ENCODE data around the gene CERCAM.

Gene CERCAM

GRCh38 chr9:128420651-128421481 lies at the start of gene CERCAM:
CERCAM (plus strand) TSS chr9:128420857; CDS start chr9:128420878, 21 bp downstream.
- peak; percentile 32 for DNase-seq (ENCODE audit: low spot score)

- no peak for DNase-seq (ENCODE audit: low spot score)
Observed at GRCh38 chr9:128371630-128372117, 49.0 kb upstream of the CERCAM start.

GRCh38 chr9:128372188-128372641 lies 48.4 kb upstream of the CERCAM start:
- DNase-seq (ENCODE audit: low spot score), result no peak

- DNase-seq (ENCODE audit: low spot score), result no peak
Observed at GRCh38 chr9:128372784-128373183, 47.9 kb upstream of the CERCAM start.

- no peak for DNase-seq (ENCODE audit: low spot score)
Observed at GRCh38 chr9:128374221-128374675, 46.4 kb upstream of the CERCAM start.

- DNase-seq (ENCODE audit: low spot score), result no peak
Observed at GRCh38 chr9:128375865-128376264, 44.8 kb upstream of the CERCAM start.

- no peak for DNase-seq (ENCODE audit: low spot score)
Observed at GRCh38 chr9:128382261-128382660, 38.4 kb upstream of the CERCAM start.

- DNase-seq (ENCODE audit: low spot score), result no peak
Observed at GRCh38 chr9:128383007-128383753, 37.5 kb upstream of the CERCAM start.

- no peak for DNase-seq (ENCODE audit: low spot score)
Observed at GRCh38 chr9:128383791-128384190, 36.9 kb upstream of the CERCAM start.

- DNase-seq (ENCODE audit: low spot score), result no peak
Observed at GRCh38 chr9:128384801-128385495, 35.7 kb upstream of the CERCAM start.

- no peak for DNase-seq (ENCODE audit: low spot score)
Observed at GRCh38 chr9:128385496-128386460, 34.9 kb upstream of the CERCAM start.

GRCh38 chr9:128388150-128388549 lies 32.5 kb upstream of the CERCAM start:
- DNase-seq (ENCODE audit: low spot score), result no peak

- no peak for DNase-seq (ENCODE audit: low spot score)
Observed at GRCh38 chr9:128389395-128390149, 31.1 kb upstream of the CERCAM start.

GRCh38 chr9:128390150-128390812 lies 30.4 kb upstream of the CERCAM start:
- no peak for DNase-seq (ENCODE audit: low spot score)

- DNase-seq (ENCODE audit: low spot score), result no peak
Observed at GRCh38 chr9:128390813-128391711, 29.6 kb upstream of the CERCAM start.

GRCh38 chr9:128391956-128392301 lies 28.7 kb upstream of the CERCAM start:
- DNase-seq (ENCODE audit: low spot score), result no peak

GRCh38 chr9:128392302-128393144 lies 28.1 kb upstream of the CERCAM start:
- DNase-seq (ENCODE audit: low spot score), result no peak

All from CD4-positive, alpha-beta T cell treated with Interleukin-6 at 100 ng/mL for 8 hours (primary cell).